ENCODE results near the gene DBF4. TPM values are rescaled to one million over a fixed set of nuclear protein-coding genes. Genes with fewer than 3 reads are reported as not detected.
"Not testable (repeated sequence)": the region's sequence is repeated elsewhere in the genome, so short reads cannot be mapped to it uniquely, and the experiment has no call there.

DBF4 gene
- total RNA-seq, 1 donor from 2014 or later = 92.3 TPM

DNA sequence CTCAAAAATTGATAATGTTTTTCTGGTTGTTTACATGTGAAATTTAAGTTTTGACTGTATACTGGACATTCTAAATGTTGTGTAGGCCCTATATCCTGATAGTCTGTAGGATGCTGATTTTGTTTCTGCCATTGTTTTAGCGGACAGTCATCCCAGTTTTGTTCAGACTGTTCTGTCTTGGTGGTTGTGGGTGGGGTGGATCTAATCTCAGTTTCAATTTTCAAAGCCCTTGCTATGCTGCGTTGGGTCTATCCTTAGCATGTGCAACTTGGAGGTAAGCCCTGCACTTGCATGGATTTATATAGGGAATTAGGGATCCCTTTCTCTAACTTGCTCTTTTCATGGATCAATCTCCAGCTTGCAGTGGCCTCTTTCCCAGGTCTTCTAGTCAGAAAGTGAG is 19.1 kb downstream of the DBF4 start:
- H3K27ac Mint-ChIP-seq (ENCODE audit: unreplicated experiment) = no peak overlapping the region
- peaks cover 30% of the 10 kb centered on the region for H3K36me3 Mint-ChIP-seq (ENCODE audit: low read depth)
- H3K27me3 Mint-ChIP-seq (ENCODE audit: low read depth) = no peaks in the 10 kb centered on the region
- no peak for DNase-seq (ENCODE audit: low read depth, low spot score)
- H3K4me1 Mint-ChIP-seq = no peaks in the 10 kb centered on the region
- TF ChIP-seq, protein P1, sequence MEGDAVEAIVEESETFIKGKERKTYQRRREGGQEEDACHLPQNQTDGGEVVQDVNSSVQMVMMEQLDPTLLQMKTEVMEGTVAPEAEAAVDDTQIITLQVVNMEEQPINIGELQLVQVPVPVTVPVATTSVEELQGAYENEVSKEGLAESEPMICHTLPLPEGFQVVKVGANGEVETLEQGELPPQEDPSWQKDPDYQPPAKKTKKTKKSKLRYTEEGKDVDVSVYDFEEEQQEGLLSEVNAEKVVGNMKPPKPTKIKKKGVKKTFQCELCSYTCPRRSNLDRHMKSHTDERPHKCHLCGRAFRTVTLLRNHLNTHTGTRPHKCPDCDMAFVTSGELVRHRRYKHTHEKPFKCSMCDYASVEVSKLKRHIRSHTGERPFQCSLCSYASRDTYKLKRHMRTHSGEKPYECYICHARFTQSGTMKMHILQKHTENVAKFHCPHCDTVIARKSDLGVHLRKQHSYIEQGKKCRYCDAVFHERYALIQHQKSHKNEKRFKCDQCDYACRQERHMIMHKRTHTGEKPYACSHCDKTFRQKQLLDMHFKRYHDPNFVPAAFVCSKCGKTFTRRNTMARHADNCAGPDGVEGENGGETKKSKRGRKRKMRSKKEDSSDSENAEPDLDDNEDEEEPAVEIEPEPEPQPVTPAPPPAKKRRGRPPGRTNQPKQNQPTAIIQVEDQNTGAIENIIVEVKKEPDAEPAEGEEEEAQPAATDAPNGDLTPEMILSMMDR (conservative IDR thresholded peaks at IDR 0.05) = no peak
- H3K9me3 Mint-ChIP-seq = no peaks in the 10 kb centered on the region
- H3K4me3 Mint-ChIP-seq = no peak overlapping the region

DNA sequence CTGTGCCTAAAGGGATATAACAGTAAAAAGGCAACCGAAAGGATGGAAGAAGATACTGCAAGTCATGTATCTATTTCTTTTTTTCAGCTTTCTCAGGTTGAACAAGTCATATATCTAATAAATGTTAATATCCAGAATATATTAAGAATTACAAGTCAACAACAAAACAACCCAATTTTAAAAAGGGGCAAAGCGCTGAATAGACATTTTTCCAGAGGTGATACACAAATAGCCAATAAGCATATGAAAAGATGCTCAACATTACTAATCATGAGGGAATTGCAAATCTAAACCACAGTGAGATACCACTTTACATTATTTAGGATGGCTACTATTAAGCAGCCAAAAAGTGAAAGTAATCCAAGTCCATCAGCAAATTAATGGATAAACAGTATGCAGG is 23.0 kb downstream of the DBF4 start:
- Mint-ChIP-seq H3K4me1 (no peaks in the 10 kb centered on the region), H3K36me3 (ENCODE audit: low read depth) (peaks cover 23% of the 10 kb centered on the region), H3K4me3 (no peak overlapping the region), H3K9me3 (no peaks in the 10 kb centered on the region), H3K27me3 (ENCODE audit: low read depth) (no peaks in the 10 kb centered on the region), H3K27ac (ENCODE audit: unreplicated experiment) (no peak overlapping the region)
- no peak for DNase-seq (ENCODE audit: low read depth, low spot score)
- TF ChIP-seq, protein P1 (conservative IDR thresholded peaks at IDR 0.05) = no peak

DNA sequence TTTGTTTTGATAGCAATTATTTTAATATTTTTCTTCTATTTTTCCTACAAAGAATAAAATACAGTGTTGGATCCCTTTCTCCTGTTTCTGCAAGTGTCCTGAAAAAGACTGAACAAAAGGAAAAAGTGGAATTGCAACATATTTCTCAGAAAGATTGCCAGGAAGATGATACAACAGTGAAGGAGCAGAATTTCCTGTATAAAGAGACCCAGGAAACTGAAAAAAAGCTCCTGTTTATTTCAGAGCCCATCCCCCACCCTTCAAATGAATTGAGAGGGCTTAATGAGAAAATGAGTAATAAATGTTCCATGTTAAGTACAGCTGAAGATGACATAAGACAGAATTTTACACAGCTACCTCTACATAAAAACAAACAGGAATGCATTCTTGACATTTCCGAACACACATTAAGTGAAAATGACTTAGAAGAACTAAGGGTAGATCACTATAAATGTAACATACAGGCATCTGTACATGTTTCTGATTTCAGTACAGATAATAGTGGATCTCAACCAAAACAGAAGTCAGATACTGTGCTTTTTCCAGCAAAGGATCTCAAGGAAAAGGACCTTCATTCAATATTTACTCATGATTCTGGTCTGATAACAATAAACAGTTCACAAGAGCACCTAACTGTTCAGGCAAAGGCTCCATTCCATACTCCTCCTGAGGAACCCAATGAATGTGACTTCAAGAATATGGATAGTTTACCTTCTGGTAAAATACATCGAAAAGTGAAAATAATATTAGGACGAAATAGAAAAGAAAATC is 31.0 kb downstream of the DBF4 start:
- not testable (repeated sequence) for H3K9me3 Mint-ChIP-seq; H3K27me3 Mint-ChIP-seq (ENCODE audit: low read depth); H3K4me1 Mint-ChIP-seq; H3K4me3 Mint-ChIP-seq; H3K27ac Mint-ChIP-seq (ENCODE audit: unreplicated experiment); DNase-seq (ENCODE audit: low read depth, low spot score)
- H3K36me3 Mint-ChIP-seq (ENCODE audit: low read depth) = peaks cover 15% of the 10 kb centered on the region

DNA sequence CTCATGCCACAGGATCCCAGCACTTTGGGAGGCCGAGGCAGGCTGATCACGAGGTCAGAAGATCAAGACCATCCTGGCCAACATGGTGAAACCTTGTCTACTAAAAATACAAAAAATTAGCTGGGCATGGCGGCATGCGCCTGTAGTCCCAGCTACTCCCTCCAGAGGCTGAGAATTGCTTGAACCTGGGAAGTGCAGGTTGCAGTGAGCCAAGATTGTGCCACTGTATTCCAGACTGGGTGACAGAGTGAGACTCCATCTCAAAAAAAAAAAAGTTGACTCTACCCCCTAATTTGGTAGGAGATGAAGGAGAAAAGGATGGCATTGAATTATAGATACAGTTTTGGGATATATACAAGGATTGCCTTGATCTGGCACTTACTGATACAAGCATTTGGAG is 32.5 kb downstream of the DBF4 start:
- not testable (repeated sequence) for H3K27me3 Mint-ChIP-seq (ENCODE audit: low read depth); H3K4me1 Mint-ChIP-seq; H3K27ac Mint-ChIP-seq (ENCODE audit: unreplicated experiment); H3K4me3 Mint-ChIP-seq; DNase-seq (ENCODE audit: low read depth, low spot score); H3K9me3 Mint-ChIP-seq
- H3K36me3 Mint-ChIP-seq (ENCODE audit: low read depth) = peaks cover 15% of the 10 kb centered on the region

DNA sequence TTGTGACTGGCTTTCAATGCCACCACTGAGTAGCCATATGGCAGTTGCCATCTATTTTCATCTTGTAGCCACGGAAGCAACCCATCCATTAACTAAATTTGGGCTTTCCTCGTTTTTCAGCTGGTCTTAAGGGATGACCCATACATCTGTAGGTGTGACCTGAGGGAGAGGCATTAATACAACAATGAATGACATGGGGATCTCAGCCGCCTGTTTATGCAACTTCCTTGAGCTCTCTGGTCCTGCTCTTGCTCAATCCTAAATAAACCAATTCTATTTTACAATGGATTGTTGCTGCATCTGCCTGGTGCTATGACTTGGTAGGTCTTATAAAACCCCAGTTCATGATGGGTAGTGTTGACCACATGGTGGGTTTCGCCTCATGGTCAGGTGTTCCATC is 35.8 kb downstream of the DBF4 start:
- peaks cover 12% of the 10 kb centered on the region for H3K36me3 Mint-ChIP-seq (ENCODE audit: low read depth)
- no peaks in the 10 kb centered on the region for H3K4me1 Mint-ChIP-seq
- TF ChIP-seq, protein P1 (conservative IDR thresholded peaks at IDR 0.05) = no peak
- DNase-seq (ENCODE audit: low read depth, low spot score) = no peak
- no peaks in the 10 kb centered on the region for H3K27me3 Mint-ChIP-seq (ENCODE audit: low read depth)
- H3K9me3 Mint-ChIP-seq = peaks cover 4% of the 10 kb centered on the region
- H3K27ac Mint-ChIP-seq (ENCODE audit: unreplicated experiment) = no peak overlapping the region
- no peak overlapping the region for H3K4me3 Mint-ChIP-seq

DNA sequence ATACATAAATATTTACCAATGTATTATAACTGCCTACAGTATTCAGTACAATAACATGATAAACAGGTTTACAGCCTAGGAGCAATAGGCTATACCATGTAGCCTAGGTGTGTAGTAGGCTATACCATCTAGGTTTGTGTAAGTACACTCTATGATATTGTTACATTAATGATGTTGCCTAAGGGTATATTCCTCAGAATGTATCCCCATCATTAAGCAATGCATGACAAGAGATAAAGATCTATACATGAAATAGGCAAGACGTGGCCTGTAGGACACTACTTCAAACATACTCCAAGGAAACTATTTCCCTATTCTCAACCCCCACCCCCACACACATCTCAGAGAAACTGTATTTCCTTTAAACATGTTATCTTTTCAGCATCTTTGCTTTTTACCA is 42.4 kb downstream of the DBF4 start:
- no peak overlapping the region for H3K4me3 Mint-ChIP-seq
- DNase-seq (ENCODE audit: low read depth, low spot score) = no peak
- H3K4me1 Mint-ChIP-seq = no peaks in the 10 kb centered on the region
- TF ChIP-seq, protein P1 (conservative IDR thresholded peaks at IDR 0.05) = no peak
- H3K9me3 Mint-ChIP-seq = peaks cover 7% of the 10 kb centered on the region
- H3K27me3 Mint-ChIP-seq (ENCODE audit: low read depth) = no peaks in the 10 kb centered on the region
- no peaks in the 10 kb centered on the region for H3K36me3 Mint-ChIP-seq (ENCODE audit: low read depth)
- H3K27ac Mint-ChIP-seq (ENCODE audit: unreplicated experiment) = no peak overlapping the region

Data from neural crest cell (in vitro differentiated cells).